Karpas-422 (cell line): ENCODE measurements around the gene KLHL40. TPM values are rescaled to one million over a fixed set of nuclear protein-coding genes. Genes with fewer than 3 reads are reported as not detected.

ENCODE experiments used
- DNase-seq: peaks from one replicate; pipeline ENCODE4 v3.0.0-alpha.2; 2015
- H2AFZ ChIP-seq: fragments of 200-600 bp; sonication (generic); 2 replicates; pipeline ENCODE4 v1.6.1; 2014; ENCODE audit warnings: antibody characterized with exemption, low read length, mixed read lengths
- H3K27ac ChIP-seq: fragments of 200-600 bp; sonication (generic); 2 replicates; pipeline ENCODE4 v1.5.1; 2014; ENCODE audit warnings: mild to moderate bottlenecking, low read length, moderate library complexity
- H3K27me3 ChIP-seq: fragments of 200-600 bp; sonication (generic); 2 replicates; pipeline ENCODE4 v1.6.1; 2014; ENCODE audit warnings: low read length, mixed read lengths
- H3K36me3 ChIP-seq: fragments of 200-600 bp; sonication (generic); 2 replicates; pipeline ENCODE4 v1.6.1; 2014; ENCODE audit warnings: low read length, mixed read lengths; ENCODE audit not compliant: insufficient read depth
- H3K4me1 ChIP-seq: fragments of 200-600 bp; sonication (generic); 2 replicates; pipeline ENCODE4 v1.6.1; 2014; ENCODE audit warnings: mild to moderate bottlenecking, low read length, mixed read lengths
- H3K4me2 ChIP-seq: fragments of 200-600 bp; sonication (generic); 2 replicates; pipeline ENCODE4 v1.6.1; 2014; ENCODE audit warnings: low read length, low read depth, mild to moderate bottlenecking; ENCODE audit not compliant: poor library complexity, severe bottlenecking
- H3K4me3 ChIP-seq: fragments of 200-600 bp; sonication (generic); 2 replicates; pipeline ENCODE4 v1.5.1; 2014; ENCODE audit warnings: mild to moderate bottlenecking, antibody characterized with exemption, low read length, mixed read lengths
- H3K79me2 ChIP-seq: fragments of 200-600 bp; sonication (generic); 2 replicates; pipeline ENCODE4 v1.6.1; 2014; ENCODE audit warnings: mild to moderate bottlenecking, low read length, mixed read lengths
- H3K9ac ChIP-seq: fragments of 200-600 bp; sonication (generic); 2 replicates; pipeline ENCODE4 v1.6.0; 2014; ENCODE audit warnings: low read length
- H3K9me2 ChIP-seq: fragments of 200-600 bp; sonication (generic), shearing (Covaris generic); replicated peaks from 2 replicates; pipeline ENCODE4 v1.6.0; 2014; ENCODE audit warnings: mild to moderate bottlenecking, low read length, moderate library complexity; ENCODE audit not compliant: insufficient read depth
- H3K9me3 ChIP-seq: fragments of 300-700, 200-600 bp; sonication (generic); 2 replicates; pipeline ENCODE4 v1.6.1; 2014; ENCODE audit warnings: low read length, mixed read lengths
- H4K20me1 ChIP-seq: fragments of 200-600 bp; sonication (generic); 2 replicates; pipeline ENCODE4 v1.6.1; 2014; ENCODE audit warnings: mild to moderate bottlenecking, antibody characterized with exemption, low read length, low read depth; ENCODE audit not compliant: insufficient read depth
- total RNA-seq: library from RNA; depleted of rRNA; stranded (reverse); fragments of >200 nt; shearing (Covaris generic); gene quantifications from 2 replicates; pipeline ENCODE4 v1.2.3, GENCODE V29; 2014; ENCODE audit warnings: low replicate concordance; rRNA removed

KLHL40 gene, protein sequence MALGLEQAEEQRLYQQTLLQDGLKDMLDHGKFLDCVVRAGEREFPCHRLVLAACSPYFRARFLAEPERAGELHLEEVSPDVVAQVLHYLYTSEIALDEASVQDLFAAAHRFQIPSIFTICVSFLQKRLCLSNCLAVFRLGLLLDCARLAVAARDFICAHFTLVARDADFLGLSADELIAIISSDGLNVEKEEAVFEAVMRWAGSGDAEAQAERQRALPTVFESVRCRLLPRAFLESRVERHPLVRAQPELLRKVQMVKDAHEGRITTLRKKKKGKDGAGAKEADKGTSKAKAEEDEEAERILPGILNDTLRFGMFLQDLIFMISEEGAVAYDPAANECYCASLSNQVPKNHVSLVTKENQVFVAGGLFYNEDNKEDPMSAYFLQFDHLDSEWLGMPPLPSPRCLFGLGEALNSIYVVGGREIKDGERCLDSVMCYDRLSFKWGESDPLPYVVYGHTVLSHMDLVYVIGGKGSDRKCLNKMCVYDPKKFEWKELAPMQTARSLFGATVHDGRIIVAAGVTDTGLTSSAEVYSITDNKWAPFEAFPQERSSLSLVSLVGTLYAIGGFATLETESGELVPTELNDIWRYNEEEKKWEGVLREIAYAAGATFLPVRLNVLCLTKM
- total RNA-seq, result not detected in 2 replicates

DNA sequence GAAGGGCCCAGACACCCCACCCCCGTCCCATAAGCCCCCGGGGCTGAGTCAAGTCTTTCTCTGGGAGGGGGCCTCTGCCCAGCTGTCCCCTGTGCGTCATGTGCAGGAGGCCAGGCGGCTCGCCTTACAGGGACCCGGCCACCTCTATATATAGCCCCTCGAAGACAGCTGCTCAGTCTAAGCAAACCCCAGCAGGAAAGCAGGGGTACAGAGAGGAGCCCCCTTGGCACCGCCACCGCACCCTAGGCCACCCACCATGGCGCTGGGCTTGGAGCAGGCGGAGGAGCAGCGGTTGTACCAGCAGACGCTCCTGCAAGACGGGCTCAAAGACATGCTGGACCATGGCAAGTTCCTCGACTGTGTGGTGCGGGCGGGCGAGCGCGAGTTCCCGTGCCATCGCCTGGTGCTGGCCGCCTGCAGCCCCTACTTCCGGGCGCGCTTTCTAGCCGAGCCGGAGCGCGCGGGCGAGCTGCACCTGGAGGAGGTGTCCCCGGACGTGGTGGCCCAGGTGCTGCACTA is at the start of gene KLHL40:
Gene KLHL40 (plus strand): TSS at position 175 of the 519 bp plus-strand sequence. CDS start 82 bp downstream, at position 257.
- Histone ChIP-seq H3K27ac (no peak within 1 kb of the TSS), H3K9me2 (no peaks in the 10 kb centered on the region), H2AFZ (no peak within 1 kb of the TSS), H3K36me3 (no peaks in the 10 kb centered on the region), H4K20me1 (no peaks in the 10 kb centered on the region), H3K27me3 (no peaks in the 10 kb centered on the region), H3K9me3 (no peaks in the 10 kb centered on the region), H3K9ac (no peak within 1 kb of the TSS), H3K4me1 (no peaks in the 10 kb centered on the region), H3K79me2 (no peaks in the 10 kb centered on the region), H3K4me3 (no peak within 1 kb of the TSS), H3K4me2 (no peak within 1 kb of the TSS)
- DNase-seq, result no peak

DNA sequence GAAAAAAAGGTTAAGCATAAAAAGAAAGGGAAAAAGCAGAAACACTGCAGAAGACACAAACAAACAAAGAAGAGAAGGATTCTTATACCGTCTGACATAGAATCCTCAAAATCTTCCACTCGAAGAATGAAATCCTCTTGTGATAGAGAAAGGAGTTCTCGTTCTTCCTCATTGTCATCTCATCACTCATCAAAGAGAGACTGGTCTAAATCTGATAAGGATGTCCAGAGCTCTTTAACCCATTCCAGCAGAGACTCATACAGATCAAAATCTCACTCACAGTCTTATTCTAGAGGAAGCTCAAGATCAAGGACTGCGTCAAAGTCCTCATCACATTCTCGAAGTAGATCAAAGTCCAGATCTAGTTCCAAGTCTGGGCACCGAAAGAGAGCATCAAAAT is 48.3 kb upstream of the KLHL40 start:
- peaks cover 8% of the 10 kb centered on the region; the same call in 1 of the 2 replicates for H4K20me1 ChIP-seq
- no peaks in the 10 kb centered on the region for H3K9me3 ChIP-seq
- H3K4me1 ChIP-seq, result no peaks in the 10 kb centered on the region
- H2AFZ ChIP-seq, result no peak overlapping the region
- peaks cover 81% of the 10 kb centered on the region for H3K36me3 ChIP-seq
- H3K9ac ChIP-seq, result no peak overlapping the region
- no peak overlapping the region for H3K4me2 ChIP-seq
- no peak overlapping the region for H3K4me3 ChIP-seq
- no peaks in the 10 kb centered on the region for H3K9me2 ChIP-seq
- H3K27me3 ChIP-seq, result no peaks in the 10 kb centered on the region
- no peak for DNase-seq
- no peak overlapping the region for H3K27ac ChIP-seq
- peaks cover 31% of the 10 kb centered on the region for H3K79me2 ChIP-seq

DNA sequence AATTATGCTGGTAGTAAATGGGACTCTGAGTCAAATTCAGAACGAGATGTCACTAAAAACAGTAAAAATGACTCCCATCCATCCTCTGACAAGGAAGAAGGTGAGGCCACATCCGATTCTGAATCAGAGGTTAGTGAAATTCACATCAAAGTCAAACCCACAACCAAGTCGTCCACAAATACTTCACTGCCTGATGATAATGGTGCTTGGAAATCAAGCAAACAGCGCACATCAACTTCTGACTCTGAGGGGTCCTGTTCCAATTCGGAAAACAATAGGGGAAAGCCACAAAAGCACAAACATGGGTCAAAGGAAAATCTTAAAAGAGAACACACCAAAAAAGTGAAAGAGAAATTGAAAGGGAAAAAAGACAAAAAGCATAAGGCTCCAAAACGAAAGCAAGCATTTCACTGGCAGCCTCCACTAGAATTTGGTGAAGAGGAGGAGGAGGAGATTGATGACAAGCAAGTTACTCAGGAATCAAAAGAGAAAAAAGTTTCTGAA is 46.9 kb upstream of the KLHL40 start:
- Histone ChIP-seq H3K9ac (no peak overlapping the region), H4K20me1 (peaks cover 12% of the 10 kb centered on the region), H3K36me3 (peaks cover 83% of the 10 kb centered on the region), H3K27ac (no peak overlapping the region), H3K4me1 (no peaks in the 10 kb centered on the region), H3K9me2 (no peaks in the 10 kb centered on the region), H3K79me2 (peaks cover 25% of the 10 kb centered on the region), H3K27me3 (no peaks in the 10 kb centered on the region), H3K9me3 (no peaks in the 10 kb centered on the region), H3K4me2 (no peak overlapping the region), H3K4me3 (no peak overlapping the region), H2AFZ (no peak overlapping the region)
- DNase-seq, result no peak

DNA sequence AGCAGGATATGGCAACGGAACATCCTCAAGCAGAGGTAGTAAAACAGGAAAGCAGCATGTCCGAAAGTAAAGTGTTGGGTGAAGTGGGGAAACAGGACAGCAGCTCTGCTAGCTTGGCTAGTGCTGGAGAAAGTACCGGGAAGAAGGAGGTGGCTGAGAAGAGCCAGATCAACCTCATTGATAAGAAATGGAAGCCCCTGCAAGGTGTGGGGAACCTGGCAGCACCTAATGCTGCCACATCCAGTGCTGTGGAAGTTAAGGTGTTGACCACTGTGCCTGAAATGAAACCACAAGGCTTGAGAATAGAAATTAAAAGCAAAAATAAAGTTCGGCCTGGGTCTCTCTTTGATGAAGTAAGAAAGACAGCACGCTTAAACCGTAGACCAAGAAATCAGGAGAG is 46.1 kb upstream of the KLHL40 start:
- peaks cover 22% of the 10 kb centered on the region for H3K79me2 ChIP-seq
- no peak for DNase-seq
- H3K27me3 ChIP-seq, result no peaks in the 10 kb centered on the region
- no peaks in the 10 kb centered on the region for H3K4me1 ChIP-seq
- H3K36me3 ChIP-seq, result peaks cover 82% of the 10 kb centered on the region
- no peaks in the 10 kb centered on the region for H3K9me3 ChIP-seq
- H3K27ac ChIP-seq, result no peak overlapping the region
- no peak overlapping the region for H2AFZ ChIP-seq
- H3K4me2 ChIP-seq, result no peak overlapping the region
- H3K9me2 ChIP-seq, result no peaks in the 10 kb centered on the region
- H4K20me1 ChIP-seq, result peaks cover 12% of the 10 kb centered on the region
- H3K4me3 ChIP-seq, result no peak overlapping the region
- no peak overlapping the region for H3K9ac ChIP-seq

DNA sequence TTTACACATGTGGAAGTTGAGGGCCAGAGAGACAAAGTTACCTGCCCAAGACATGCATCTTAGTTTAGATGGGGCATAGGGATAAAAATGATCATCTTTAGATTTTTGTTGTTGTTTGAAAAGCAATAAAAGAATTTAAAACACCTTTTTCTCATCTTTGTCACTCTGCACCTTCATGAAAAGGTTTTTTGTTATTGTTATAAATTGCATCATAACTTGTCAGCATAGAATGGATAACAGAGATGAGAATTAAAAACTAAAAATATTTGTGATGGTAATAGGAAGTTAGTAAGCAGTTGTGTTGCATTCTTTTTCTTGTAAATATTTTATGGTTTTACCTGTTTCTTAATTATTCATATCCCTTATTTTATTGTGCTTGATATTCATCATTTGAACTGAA is 45.2 kb upstream of the KLHL40 start:
- no peak for DNase-seq
- H2AFZ ChIP-seq, result no peak overlapping the region
- H3K9me2 ChIP-seq, result no peaks in the 10 kb centered on the region
- no peaks in the 10 kb centered on the region for H3K4me1 ChIP-seq
- peaks cover 84% of the 10 kb centered on the region for H3K36me3 ChIP-seq
- peaks cover 22% of the 10 kb centered on the region for H3K79me2 ChIP-seq
- H3K4me3 ChIP-seq, result no peak overlapping the region
- H3K4me2 ChIP-seq, result no peak overlapping the region
- H3K9ac ChIP-seq, result no peak overlapping the region
- H3K27ac ChIP-seq, result no peak overlapping the region
- H3K27me3 ChIP-seq, result no peaks in the 10 kb centered on the region
- H3K9me3 ChIP-seq, result no peaks in the 10 kb centered on the region
- peaks cover 12% of the 10 kb centered on the region for H4K20me1 ChIP-seq

DNA sequence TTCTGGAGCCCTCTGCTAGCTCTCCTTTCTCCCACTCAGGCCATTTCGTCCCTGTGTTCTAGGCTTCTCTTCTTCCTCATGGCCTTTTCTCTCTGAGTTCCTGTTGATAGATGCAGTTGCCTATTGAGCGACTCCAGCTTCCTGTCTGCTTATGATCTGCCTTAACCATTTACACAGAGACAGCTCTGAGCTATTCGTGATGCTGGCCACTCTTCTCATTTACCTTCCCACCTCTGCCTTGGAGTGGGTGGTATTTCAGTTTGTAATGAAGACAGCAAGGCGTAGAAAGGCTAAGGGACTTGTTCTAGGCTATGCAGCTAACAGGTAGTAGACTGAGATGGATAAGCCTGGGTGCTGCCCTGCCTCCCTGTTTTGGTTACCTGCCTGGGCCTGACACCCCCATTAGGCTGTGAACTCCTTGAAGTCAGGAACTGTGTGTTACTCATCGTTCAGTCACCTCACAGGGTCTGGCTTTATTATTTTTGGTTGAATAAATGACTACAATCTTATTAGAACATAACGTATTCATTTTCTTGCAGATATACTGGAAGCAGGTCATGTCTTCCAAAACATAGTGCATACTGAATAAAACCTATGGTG is 44.5 kb upstream of the KLHL40 start:
- Histone ChIP-seq H3K9me2 (no peaks in the 10 kb centered on the region), H4K20me1 (peaks cover 12% of the 10 kb centered on the region), H3K27me3 (no peaks in the 10 kb centered on the region), H3K4me3 (no peak overlapping the region), H3K27ac (no peak overlapping the region), H3K36me3 (peaks cover 89% of the 10 kb centered on the region), H3K79me2 (peaks cover 22% of the 10 kb centered on the region), H3K4me1 (no peaks in the 10 kb centered on the region), H3K9me3 (no peaks in the 10 kb centered on the region), H3K9ac (no peak overlapping the region), H3K4me2 (no peak overlapping the region), H2AFZ (no peak overlapping the region)
- no peak for DNase-seq

DNA sequence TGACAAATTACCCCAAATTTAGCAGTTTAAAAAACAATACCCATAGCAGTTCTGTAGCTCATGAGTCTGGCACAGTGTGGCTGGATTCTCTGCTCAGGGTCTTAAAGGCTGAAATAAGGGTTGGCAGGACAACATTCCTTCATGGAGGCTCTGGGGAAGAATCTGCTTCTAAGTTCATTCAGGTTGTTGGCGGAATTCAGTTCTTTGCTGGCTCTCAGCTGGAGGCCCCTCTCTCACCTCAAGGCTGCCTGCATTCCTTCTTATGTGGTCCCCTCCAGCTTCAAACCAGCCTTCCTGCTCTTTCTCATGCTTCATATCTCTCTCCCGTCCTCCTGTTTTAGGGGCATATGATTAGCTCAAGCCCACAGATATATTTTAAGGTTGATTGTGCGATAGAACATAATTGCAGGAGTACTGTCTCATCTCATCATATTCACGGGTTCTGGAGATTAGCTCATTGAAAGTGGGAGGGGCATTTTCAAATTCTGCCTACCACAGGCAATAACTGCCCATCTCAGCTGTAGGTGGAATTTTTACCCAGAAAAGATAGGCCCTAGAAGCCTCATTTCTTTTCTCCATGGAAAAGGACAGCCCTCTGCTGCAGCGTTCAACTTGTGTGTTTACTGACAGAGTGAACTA is 37.4 kb upstream of the KLHL40 start:
- no peak overlapping the region for H3K27ac ChIP-seq
- H3K27me3 ChIP-seq, result no peaks in the 10 kb centered on the region
- H3K4me2 ChIP-seq, result no peak overlapping the region
- peaks cover 49% of the 10 kb centered on the region; the same call in 1 of the 2 replicates for H3K36me3 ChIP-seq
- DNase-seq, result no peak
- H3K9me3 ChIP-seq, result no peaks in the 10 kb centered on the region
- no peak overlapping the region for H2AFZ ChIP-seq
- H3K79me2 ChIP-seq, result no peaks in the 10 kb centered on the region
- H4K20me1 ChIP-seq, result no peaks in the 10 kb centered on the region
- H3K9ac ChIP-seq, result no peak overlapping the region
- H3K4me1 ChIP-seq, result peaks cover 27% of the 10 kb centered on the region
- no peak overlapping the region for H3K4me3 ChIP-seq
- no peaks in the 10 kb centered on the region for H3K9me2 ChIP-seq
